Hindlimb muscle (tissue), 1 donor: ENCODE measurements around the gene INO80D. TPM values are rescaled to one million over a fixed set of nuclear protein-coding genes. Genes with fewer than 3 reads are reported as not detected.
A peak's percentile ranks its signal among the peaks of the same experiment; 100 is the strongest.
"Not testable (repeated sequence)": the region's sequence is repeated elsewhere in the genome, so short reads cannot be mapped to it uniquely, and the experiment has no call there.

Experiments
- DNase-seq: peaks from one replicate; pipeline ENCODE4 v3.0.0-alpha.2; 2013
- polyA plus RNA-seq: library from polyadenylated mRNA; unstranded; fragments of 120-200 nt; gene quantifications from one replicate; pipeline ENCODE4 v1.2.1, GENCODE V29; 2013; ENCODE audit not compliant: insufficient read length

INO80D gene
- polyA plus RNA-seq, 1 donor: 8.0 TPM

GRCh38 chr2:205977699-205978098, 108.3 kb downstream of the INO80D start:
- not testable (repeated sequence) for DNase-seq

- DNase-seq: not testable (repeated sequence)
Observed at GRCh38 chr2:205976934-205977659, 108.9 kb downstream of the INO80D start.

GRCh38 chr2:205976120-205976814, 109.7 kb downstream of the INO80D start:
- no peak for DNase-seq

GRCh38 chr2:205975082-205975949, 110.7 kb downstream of the INO80D start:
- DNase-seq: no peak

- no peak for DNase-seq
Observed at GRCh38 chr2:205972113-205972512, 113.9 kb downstream of the INO80D start.

GRCh38 chr2:205970348-205970747, 115.6 kb downstream of the INO80D start:
- DNase-seq: no peak

GRCh38 chr2:205969584-205969983, 116.4 kb downstream of the INO80D start:
- DNase-seq: no peak

GRCh38 chr2:205967391-205968075, 118.4 kb downstream of the INO80D start:
- no peak for DNase-seq

- DNase-seq: no peak
Observed at GRCh38 chr2:205965707-205966106, 120.3 kb downstream of the INO80D start.

GRCh38 chr2:205964111-205964761, 121.7 kb downstream of the INO80D start:
- DNase-seq: no peak

- no peak for DNase-seq
Observed at GRCh38 chr2:205959521-205959920, 126.5 kb downstream of the INO80D start.

GRCh38 chr2:205957452-205958154, 128.4 kb downstream of the INO80D start:
- DNase-seq: no peak

- DNase-seq: no peak
Observed at GRCh38 chr2:205954707-205955106, 131.3 kb downstream of the INO80D start.

- no peak for DNase-seq
Observed at GRCh38 chr2:205952282-205952681, 133.7 kb downstream of the INO80D start.

GRCh38 chr2:205948883-205949282, 137.1 kb downstream of the INO80D start:
- DNase-seq: no peak

GRCh38 chr2:205948496-205948837, 137.5 kb downstream of the INO80D start:
- no peak for DNase-seq

GRCh38 chr2:205947621-205948495, 138.1 kb downstream of the INO80D start:
- peak; percentile 89 for DNase-seq

- DNase-seq: no peak
Observed at GRCh38 chr2:205946226-205946625, 139.7 kb downstream of the INO80D start.
